GM21786 (cell line): ENCODE results near the gene EBI3.
"Not testable (repeated sequence)": the region's sequence is repeated elsewhere in the genome, so short reads cannot be mapped to it uniquely, and the experiment has no call there.

Source experiments
- ATAC-seq: cut with Tn5 transposase; IDR thresholded peaks from one replicate; pipeline ENCODE4 v1.9.1; 2021; ENCODE audit not compliant: unreplicated experiment

The EBI3 gene

GRCh38 chr19:4199699-4200293 is 29.5 kb upstream of the EBI3 start:
- no peak for ATAC-seq

- ATAC-seq = no peak
Observed at GRCh38 chr19:4200940-4201542, 28.3 kb upstream of the EBI3 start.

GRCh38 chr19:4201798-4202197 is 27.5 kb upstream of the EBI3 start:
- no peak for ATAC-seq

- no peak for ATAC-seq
Observed at GRCh38 chr19:4206818-4207484, 22.4 kb upstream of the EBI3 start.

GRCh38 chr19:4208385-4209094 is 20.8 kb upstream of the EBI3 start:
- no peak for ATAC-seq

- ATAC-seq = no peak
Observed at GRCh38 chr19:4210166-4210731, 19.1 kb upstream of the EBI3 start.

- no peak for ATAC-seq
Observed at GRCh38 chr19:4213116-4213515, 16.2 kb upstream of the EBI3 start.

GRCh38 chr19:4215807-4216206 is 13.5 kb upstream of the EBI3 start:
- ATAC-seq = no peak

- ATAC-seq = no peak
Observed at GRCh38 chr19:4216846-4217245, 12.5 kb upstream of the EBI3 start.

GRCh38 chr19:4217429-4218264 is 11.7 kb upstream of the EBI3 start:
- ATAC-seq = no peak

- ATAC-seq = not testable (repeated sequence)
Observed at GRCh38 chr19:4218523-4218922, 10.8 kb upstream of the EBI3 start.

GRCh38 chr19:4220188-4220587 is 9.1 kb upstream of the EBI3 start:
- ATAC-seq = no peak

GRCh38 chr19:4224470-4224869 is 4.9 kb upstream of the EBI3 start:
- no peak for ATAC-seq

- no peak for ATAC-seq
Observed at GRCh38 chr19:4225885-4226284, 3.4 kb upstream of the EBI3 start.

- ATAC-seq = no peak
Observed at GRCh38 chr19:4227771-4228170, 1.6 kb upstream of the EBI3 start.

- no peak for ATAC-seq
Observed at GRCh38 chr19:4228765-4229178, 551 bp upstream of the EBI3 start.

- ATAC-seq = not testable (repeated sequence)
Observed at GRCh38 chr19:4230237-4230636, 914 bp downstream of the EBI3 start.

GRCh38 chr19:4231521-4231920 is 2.2 kb downstream of the EBI3 start:
- not testable (repeated sequence) for ATAC-seq

- not testable (repeated sequence) for ATAC-seq
Observed at GRCh38 chr19:4232139-4232538, 2.8 kb downstream of the EBI3 start.

GRCh38 chr19:4232614-4233281 is 3.4 kb downstream of the EBI3 start:
- no peak for ATAC-seq
